ENCODE results near the gene PDLIM4.

PDLIM4 gene

DNA sequence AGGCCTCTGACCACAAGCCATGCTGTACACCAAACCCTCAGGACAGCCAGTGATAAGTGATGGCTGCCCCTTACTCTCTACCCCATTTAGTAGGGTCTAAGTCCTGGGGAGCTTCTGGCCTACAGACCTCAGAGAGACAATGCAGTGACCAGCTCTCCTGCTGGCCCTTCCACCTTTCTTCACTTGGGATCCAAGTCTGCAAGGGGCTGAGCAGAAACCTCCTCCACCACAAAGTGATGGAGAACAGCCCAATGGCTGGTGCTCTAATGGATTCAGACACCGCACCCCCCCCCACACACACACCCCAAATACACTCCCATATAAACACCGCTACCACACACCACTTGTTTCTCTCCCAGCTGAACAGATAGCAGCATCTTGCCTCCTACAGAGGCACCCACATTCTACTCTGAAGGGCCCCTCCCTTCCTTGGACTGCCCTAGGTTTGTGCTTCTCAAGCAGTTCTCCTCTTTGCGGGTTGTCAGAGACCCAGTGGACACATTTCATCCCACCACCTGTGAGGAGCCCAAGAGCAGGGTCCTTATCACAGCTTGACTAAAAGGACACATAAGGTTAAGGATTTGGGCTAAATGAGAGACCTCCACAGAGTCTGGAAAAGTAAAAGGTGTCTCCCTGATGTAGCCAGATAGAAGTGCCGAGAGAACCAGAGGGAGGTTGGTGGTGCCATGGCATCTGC lies 1.3 kb upstream of the PDLIM4 start:
- Histone ChIP-seq H3K27me3 (ENCODE audit: control insufficient read depth in 3 of 3, insufficient read depth in 3 of 3, low read depth in 1 of 3, low read length in 3 of 3) (peaks cover 0 to 35% (median 3%) of the 10 kb centered on the region in 3 experiments), H2AK5ac (ENCODE audit: low read depth, low read length) (no peak overlapping the region), H3K9me3 (replicated peaks in 1 of 2; ENCODE audit: control insufficient read depth in 2 of 2, insufficient read depth in 1 of 2, low read depth in 1 of 2, low read length in 2 of 2) (no peaks in the 10 kb centered on the region), H3K4ac (ENCODE audit: low read length) (no peak overlapping the region), H4K91ac (ENCODE audit: low read depth, low read length, poor library complexity) (no peak overlapping the region), H3K27ac (replicated peaks; ENCODE audit: low read length) (no peak overlapping the region), H3K23ac (ENCODE audit: low read depth, low read length, poor library complexity) (peak overlapping the region; percentile 25), H3K79me1 (ENCODE audit: low read depth, low read length) (no peaks in the 10 kb centered on the region), H3K18ac (ENCODE audit: low read length) (peak overlapping the region; percentile 98), H2BK12ac (ENCODE audit: low read length) (no peak overlapping the region), H3K14ac (ENCODE audit: low read length) (peak overlapping the region; percentile 17), H3K9ac (ENCODE audit: low read depth, low read length, poor library complexity) (no peak overlapping the region), H3K4me3 (ENCODE audit: low read length in 2 of 2) (no peak overlapping the region), H3K4me2 (ENCODE audit: insufficient read depth, low read length, poor library complexity, severe bottlenecking) (no peak overlapping the region), H3K36me3 (replicated peaks in 1 of 2; ENCODE audit: control insufficient read depth in 2 of 2, insufficient read depth in 2 of 2, low read length in 2 of 2) (no peaks in the 10 kb centered on the region), H3K4me1 (ENCODE audit: control insufficient read depth in 2 of 2, insufficient read depth in 1 of 2, low read depth in 1 of 2, low read length in 2 of 2) (peaks cover 0 to 33% of the 10 kb centered on the region in 2 donors), H2BK15ac (ENCODE audit: low read length) (no peak overlapping the region), H2AFZ (ENCODE audit: low read length) (no peak overlapping the region), H4K8ac (ENCODE audit: low read depth, low read length) (no peak overlapping the region), H2BK120ac (ENCODE audit: low read depth, low read length) (no peak overlapping the region), H2BK5ac (ENCODE audit: low read length) (no peak overlapping the region)
- WGBS, 2 donors (ENCODE audit: extremely low coverage in 2 of 2, insufficient read length in 2 of 2, insufficient replicate concordance in 1 of 2), result no CpG with 5 or more reads among the region's 4 CpGs
- no peak for DNase-seq (ENCODE audit: low spot score)

DNA sequence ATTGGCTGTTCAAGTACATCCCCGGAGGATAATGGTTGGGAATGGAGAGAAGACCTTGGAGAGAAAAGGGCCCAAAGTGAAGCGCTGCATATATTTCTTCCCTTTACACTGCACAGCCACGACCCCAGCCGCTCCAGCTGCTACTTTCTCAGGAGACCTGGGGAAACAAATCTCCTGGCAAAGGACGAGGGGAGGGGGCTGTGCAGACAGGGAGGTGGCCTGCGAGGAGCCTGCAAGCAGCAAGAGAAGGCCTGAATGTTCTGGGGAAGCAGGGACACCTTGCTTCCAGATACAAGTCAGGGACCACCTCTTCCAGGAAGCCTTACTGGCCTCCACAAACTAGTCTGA lies 739 bp upstream of the PDLIM4 start:
- H4K8ac ChIP-seq (ENCODE audit: low read depth, low read length), result peak overlapping the region; percentile 95
- peak overlapping the region; percentile 97 for H2BK15ac ChIP-seq (ENCODE audit: low read length)
- H3K4ac ChIP-seq (ENCODE audit: low read length), result no peak overlapping the region
- H3K36me3 ChIP-seq (replicated peaks in 1 of 2; ENCODE audit: control insufficient read depth in 2 of 2, insufficient read depth in 2 of 2, low read length in 2 of 2), result no peaks in the 10 kb centered on the region
- H2BK120ac ChIP-seq (ENCODE audit: low read depth, low read length), result no peak overlapping the region
- no peak overlapping the region for H4K91ac ChIP-seq (ENCODE audit: low read depth, low read length, poor library complexity)
- H3K23ac ChIP-seq (ENCODE audit: low read depth, low read length, poor library complexity), result peak overlapping the region; percentile 25
- no peak for DNase-seq (ENCODE audit: low spot score)
- no peaks in the 10 kb centered on the region for H3K9me3 ChIP-seq (replicated peaks in 1 of 2; ENCODE audit: control insufficient read depth in 2 of 2, insufficient read depth in 1 of 2, low read depth in 1 of 2, low read length in 2 of 2)
- H3K4me2 ChIP-seq (ENCODE audit: insufficient read depth, low read length, poor library complexity, severe bottlenecking), result peak overlapping the region; percentile 70
- H3K4me1 ChIP-seq (ENCODE audit: control insufficient read depth in 2 of 2, insufficient read depth in 1 of 2, low read depth in 1 of 2, low read length in 2 of 2), result peaks cover 0 to 35% of the 10 kb centered on the region in 2 donors
- H3K14ac ChIP-seq (ENCODE audit: low read length), result no peak overlapping the region
- H3K9ac ChIP-seq (ENCODE audit: low read depth, low read length, poor library complexity), result peak overlapping the region; percentile 81
- no peak overlapping the region for H2BK5ac ChIP-seq (ENCODE audit: low read length)
- peak overlapping the region; percentile 98 for H3K18ac ChIP-seq (ENCODE audit: low read length)
- whole genome bisulfite sequencing, 2 donors (ENCODE audit: extremely low coverage in 2 of 2, insufficient read length in 2 of 2, insufficient replicate concordance in 1 of 2), result no CpG with 5 or more reads among the region's 6 CpGs
- H3K27me3 ChIP-seq (ENCODE audit: control insufficient read depth in 3 of 3, insufficient read depth in 3 of 3, low read depth in 1 of 3, low read length in 3 of 3), result peaks cover 0 to 35% (median 3%) of the 10 kb centered on the region in 3 experiments
- no peaks in the 10 kb centered on the region for H3K79me1 ChIP-seq (ENCODE audit: low read depth, low read length)
- H3K4me3 ChIP-seq (ENCODE audit: low read length in 2 of 2), result peak overlapping the region in 1 of 2 donors; percentile 82
- H3K27ac ChIP-seq (replicated peaks; ENCODE audit: low read length), result no peak overlapping the region
- no peak overlapping the region for H2BK12ac ChIP-seq (ENCODE audit: low read length)
- peak overlapping the region; percentile 61 for H2AFZ ChIP-seq (ENCODE audit: low read length)
- H2AK5ac ChIP-seq (ENCODE audit: low read depth, low read length), result no peak overlapping the region

DNA sequence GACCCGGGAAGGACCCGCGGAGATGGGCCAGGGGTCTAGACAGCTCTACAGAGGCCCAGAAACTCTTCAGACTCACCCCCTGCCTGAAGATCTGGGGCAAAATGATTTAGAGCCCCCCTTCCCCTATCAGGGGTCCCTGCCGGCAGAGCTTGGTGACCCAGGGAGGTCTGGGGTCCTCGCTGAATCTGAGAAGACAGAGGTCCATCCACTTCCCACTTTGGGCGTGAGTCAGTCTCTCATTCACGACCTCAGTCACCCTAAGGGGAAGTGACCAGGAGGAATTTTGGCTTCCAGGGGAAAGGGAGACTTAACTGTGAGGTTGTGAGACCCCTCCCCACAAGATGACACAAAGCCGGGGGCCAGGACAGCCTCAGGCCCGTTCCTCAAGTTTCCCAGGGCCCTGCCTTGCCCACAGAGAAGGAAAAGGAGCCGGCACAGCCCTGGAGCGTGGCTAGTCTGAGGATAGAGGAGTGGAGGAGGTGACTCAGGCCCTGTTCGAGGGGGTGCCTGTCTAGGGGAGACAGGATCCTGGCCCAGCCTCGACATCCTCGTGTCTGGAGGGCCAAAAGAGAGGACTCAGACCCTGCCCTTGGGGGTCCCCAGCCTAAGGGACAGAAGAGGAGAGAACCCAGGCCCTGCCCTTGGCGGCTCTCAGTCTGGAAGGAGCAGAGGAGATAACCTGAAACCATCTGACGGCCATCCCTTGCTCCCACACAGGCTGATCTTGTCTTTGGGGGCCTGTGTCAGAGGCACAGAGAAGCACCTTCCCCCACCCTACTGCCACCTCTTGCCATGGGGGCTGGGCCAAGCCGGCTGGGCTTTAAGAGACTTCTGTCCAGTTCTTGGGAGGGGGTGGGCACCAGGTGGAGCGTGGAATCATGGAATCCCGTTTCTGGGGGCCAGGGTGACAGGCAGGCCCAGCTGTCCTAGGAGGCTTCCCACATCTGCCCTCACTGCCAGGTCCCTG lies 889 bp downstream of the PDLIM4 start:
- Histone ChIP-seq H2AK5ac (ENCODE audit: low read depth, low read length) (peak overlapping the region; percentile 10), H3K14ac (ENCODE audit: low read length) (peak overlapping the region; percentile 97), H4K91ac (ENCODE audit: low read depth, low read length, poor library complexity) (peak overlapping the region; percentile 53), H2BK12ac (ENCODE audit: low read length) (no peak overlapping the region), H3K9ac (ENCODE audit: low read depth, low read length, poor library complexity) (peak overlapping the region; percentile 94), H3K36me3 (replicated peaks in 1 of 2; ENCODE audit: control insufficient read depth in 2 of 2, insufficient read depth in 2 of 2, low read length in 2 of 2) (peaks cover 0 to 3% of the 10 kb centered on the region in 2 donors), H3K4me2 (ENCODE audit: insufficient read depth, low read length, poor library complexity, severe bottlenecking) (peak overlapping the region; percentile 97), H2BK120ac (ENCODE audit: low read depth, low read length) (peak overlapping the region; percentile 76), H3K27me3 (ENCODE audit: control insufficient read depth in 3 of 3, insufficient read depth in 3 of 3, low read depth in 1 of 3, low read length in 3 of 3) (peaks cover 0 to 35% (median 3%) of the 10 kb centered on the region in 3 experiments), H3K79me1 (ENCODE audit: low read depth, low read length) (no peaks in the 10 kb centered on the region), H2BK15ac (ENCODE audit: low read length) (peak overlapping the region; percentile 1), H3K23ac (ENCODE audit: low read depth, low read length, poor library complexity) (peak overlapping the region; percentile 75), H3K4me1 (ENCODE audit: control insufficient read depth in 2 of 2, insufficient read depth in 1 of 2, low read depth in 1 of 2, low read length in 2 of 2) (peaks cover 0 to 35% of the 10 kb centered on the region in 2 donors), H3K9me3 (replicated peaks in 1 of 2; ENCODE audit: control insufficient read depth in 2 of 2, insufficient read depth in 1 of 2, low read depth in 1 of 2, low read length in 2 of 2) (no peaks in the 10 kb centered on the region), H3K27ac (replicated peaks; ENCODE audit: low read length) (no peak overlapping the region), H3K4ac (ENCODE audit: low read length) (no peak overlapping the region), H2BK5ac (ENCODE audit: low read length) (peak overlapping the region; percentile 77), H4K8ac (ENCODE audit: low read depth, low read length) (no peak overlapping the region), H2AFZ (ENCODE audit: low read length) (peak overlapping the region; percentile 64), H3K4me3 (ENCODE audit: low read length in 2 of 2) (peak overlapping the region in 1 of 2 donors; percentile 88), H3K18ac (ENCODE audit: low read length) (peak overlapping the region; percentile 98)
- no CpG with 5 or more reads among the region's 19 CpGs for WGBS, 2 donors (ENCODE audit: extremely low coverage in 2 of 2, insufficient read length in 2 of 2, insufficient replicate concordance in 1 of 2)
- no peak for DNase-seq (ENCODE audit: low spot score)
